Adipocyte (in vitro differentiated cells): ENCODE measurements around the gene TBX18.
A peak's percentile ranks its signal among the peaks of the same experiment; 100 is the strongest.

Source experiments
- DNase-seq: peaks from one replicate; pipeline ENCODE4 v3.0.0-alpha.2; 2015; ENCODE audit warnings: low read depth
- H3K27me3 ChIP-seq: replicated peaks from 2 replicates; pipeline ENCODE4 v1.7.0; 2013; ENCODE audit warnings: mild to moderate bottlenecking, low read length, moderate library complexity; ENCODE audit not compliant: control insufficient read depth, insufficient read depth
- H3K36me3 ChIP-seq: 2 replicates; pipeline ENCODE4 v1.7.0; 2013; ENCODE audit warnings: low read length, mild to moderate bottlenecking, moderate library complexity; ENCODE audit not compliant: control insufficient read depth, insufficient read depth, severe bottlenecking
- H3K4me1 ChIP-seq: 2 replicates; pipeline ENCODE4 v1.7.0; 2013; ENCODE audit warnings: mild to moderate bottlenecking, low read length, moderate library complexity; ENCODE audit not compliant: control insufficient read depth, insufficient read depth
- H3K4me3 ChIP-seq: 2 replicates; pipeline ENCODE4 v1.7.0; 2013; ENCODE audit warnings: mild to moderate bottlenecking, low read length, moderate library complexity
- H3K9ac ChIP-seq: 2 replicates; pipeline ENCODE4 v1.7.0; 2013; ENCODE audit warnings: mild to moderate bottlenecking, low read length, moderate library complexity
- H3K9me3 ChIP-seq: 2 replicates; pipeline ENCODE4 v1.7.0; 2013; ENCODE audit warnings: mild to moderate bottlenecking, low read length, moderate library complexity; ENCODE audit not compliant: control insufficient read depth

Gene TBX18

GRCh38 chr6:84691978-84692623 is 72.3 kb downstream of the TBX18 start:
- Histone ChIP-seq H3K27me3 (no peaks in the 10 kb centered on the region), H3K4me1 (peaks cover 6% of the 10 kb centered on the region), H3K4me3 (no peak overlapping the region), H3K36me3 (no peaks in the 10 kb centered on the region), H3K9ac (no peak overlapping the region), H3K9me3 (no peaks in the 10 kb centered on the region)
- DNase-seq: no peak

DNA sequence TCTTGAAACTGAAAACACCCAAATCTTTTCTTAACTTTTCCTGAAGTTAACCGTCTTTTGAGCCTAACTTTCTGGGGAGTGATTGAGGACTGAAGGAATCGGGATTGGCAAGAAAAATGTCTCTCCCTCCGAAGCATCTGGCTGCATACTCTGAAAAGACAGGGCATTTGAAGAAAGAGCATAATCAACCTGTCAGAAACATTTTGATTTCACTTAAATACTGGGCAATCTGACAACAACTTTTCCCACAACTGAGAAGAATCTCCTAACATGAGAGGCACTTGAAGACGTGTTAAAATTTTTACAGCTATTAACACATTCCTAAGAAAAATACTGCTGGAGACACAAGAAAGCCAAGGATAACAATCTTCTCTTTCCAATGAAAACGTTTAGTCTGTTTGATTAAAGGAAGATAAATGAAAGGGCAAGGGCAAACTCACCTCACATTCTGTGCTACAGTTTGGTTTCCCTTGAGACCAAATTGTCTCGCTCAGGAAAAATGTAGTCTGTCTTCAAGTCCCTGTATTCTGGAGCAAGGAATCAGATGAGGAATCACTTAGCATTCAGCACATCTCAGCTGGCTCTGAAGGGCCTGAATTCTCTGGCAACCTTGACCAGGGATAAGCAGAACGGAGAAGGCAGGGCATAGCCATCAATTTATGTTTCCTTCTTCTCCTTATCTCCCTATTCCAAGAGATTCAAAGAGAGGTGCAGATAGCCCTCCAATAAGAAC is 76.1 kb downstream of the TBX18 start:
- Histone ChIP-seq H3K4me3 (no peak overlapping the region), H3K9me3 (no peaks in the 10 kb centered on the region), H3K4me1 (peaks cover 12% of the 10 kb centered on the region), H3K36me3 (no peaks in the 10 kb centered on the region), H3K9ac (no peak overlapping the region), H3K27me3 (no peaks in the 10 kb centered on the region)
- DNase-seq: no peak

DNA sequence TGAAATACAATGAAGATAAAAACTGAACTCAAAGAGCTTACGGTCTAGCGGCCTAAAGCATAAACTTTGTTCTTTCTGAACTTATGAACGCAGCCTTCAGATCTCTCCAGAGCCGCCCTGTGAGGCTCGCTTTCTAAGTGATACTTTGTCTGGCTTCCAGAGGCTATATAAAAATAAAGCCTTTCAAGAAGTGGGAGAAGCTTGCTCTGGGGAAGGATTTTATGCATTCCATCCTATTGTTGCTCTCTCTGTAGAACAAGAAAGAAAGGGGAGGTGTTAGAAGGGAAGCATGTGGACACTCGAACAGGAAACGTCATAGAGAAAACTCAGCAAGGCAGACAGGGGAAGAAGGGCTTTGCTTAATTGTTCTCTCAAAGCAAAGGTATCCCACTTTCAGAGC is 77.0 kb downstream of the TBX18 start:
- Histone ChIP-seq H3K9me3 (no peaks in the 10 kb centered on the region), H3K4me1 (peaks cover 12% of the 10 kb centered on the region), H3K9ac (no peak overlapping the region), H3K4me3 (no peak overlapping the region), H3K36me3 (no peaks in the 10 kb centered on the region), H3K27me3 (no peaks in the 10 kb centered on the region)
- DNase-seq: peak; percentile 24

GRCh38 chr6:84685983-84686584 is 78.3 kb downstream of the TBX18 start:
- no peak for DNase-seq
- H3K9ac ChIP-seq: no peak overlapping the region
- H3K36me3 ChIP-seq: no peaks in the 10 kb centered on the region
- peaks cover 12% of the 10 kb centered on the region for H3K4me1 ChIP-seq
- H3K27me3 ChIP-seq: no peaks in the 10 kb centered on the region
- no peaks in the 10 kb centered on the region for H3K9me3 ChIP-seq
- no peak overlapping the region for H3K4me3 ChIP-seq

- no peaks in the 10 kb centered on the region for H3K27me3 ChIP-seq
- no peak overlapping the region for H3K9ac ChIP-seq
- no peaks in the 10 kb centered on the region for H3K36me3 ChIP-seq
- peaks cover 5% of the 10 kb centered on the region for H3K4me1 ChIP-seq
- H3K9me3 ChIP-seq: no peaks in the 10 kb centered on the region
- H3K4me3 ChIP-seq: no peak overlapping the region
- DNase-seq: no peak
These were observed 82.6 kb downstream of the TBX18 start for GRCh38 chr6:84681693-84682326.

DNA sequence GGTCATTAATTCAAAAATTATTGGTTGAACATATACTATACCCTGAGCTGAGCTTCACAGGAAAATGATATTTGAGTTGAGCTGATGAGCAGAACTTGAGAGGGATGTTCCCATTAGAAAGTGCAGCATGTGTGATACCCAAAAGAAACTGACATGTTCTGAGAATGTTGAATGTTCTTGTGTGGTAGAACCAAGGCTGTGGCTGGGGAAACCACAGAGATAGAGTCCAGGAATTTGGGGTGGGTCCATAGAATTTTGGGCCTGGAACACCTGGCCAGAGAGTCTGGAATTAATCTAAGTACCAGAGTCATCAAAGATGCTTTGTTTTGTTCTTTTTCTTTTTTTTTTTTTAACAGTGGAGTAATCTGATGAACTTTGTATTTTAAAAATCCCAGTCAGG is 88.7 kb downstream of the TBX18 start:
- DNase-seq: no peak
- Histone ChIP-seq H3K9ac (no peak overlapping the region), H3K36me3 (no peaks in the 10 kb centered on the region), H3K4me3 (no peak overlapping the region), H3K4me1 (no peaks in the 10 kb centered on the region), H3K9me3 (no peaks in the 10 kb centered on the region), H3K27me3 (no peaks in the 10 kb centered on the region)

GRCh38 chr6:84674395-84674794 is 90.0 kb downstream of the TBX18 start:
- H3K36me3 ChIP-seq: no peaks in the 10 kb centered on the region
- H3K9ac ChIP-seq: no peak overlapping the region
- H3K4me1 ChIP-seq: no peaks in the 10 kb centered on the region
- H3K27me3 ChIP-seq: no peaks in the 10 kb centered on the region
- H3K4me3 ChIP-seq: no peak overlapping the region
- no peaks in the 10 kb centered on the region for H3K9me3 ChIP-seq
- no peak for DNase-seq

DNA sequence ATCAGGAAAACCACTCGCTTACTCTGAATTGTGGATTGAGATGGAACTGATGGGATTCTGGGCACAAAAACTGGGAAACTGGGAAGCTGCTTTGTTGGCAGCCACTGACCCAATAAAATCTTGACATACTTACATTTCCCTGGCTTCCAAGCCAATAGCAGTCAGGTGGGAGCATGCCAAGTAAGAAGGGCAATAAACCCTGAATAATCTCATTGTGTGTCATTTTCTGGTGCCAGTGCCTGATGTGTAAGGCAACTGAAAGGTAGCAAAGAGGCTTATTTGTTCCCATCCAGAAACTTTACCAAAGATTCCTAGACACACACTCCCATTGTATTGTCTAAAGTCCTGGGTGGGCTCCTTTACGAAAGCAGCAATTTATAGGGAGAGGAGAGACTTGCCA is 93.2 kb downstream of the TBX18 start:
- DNase-seq: no peak

GRCh38 chr6:84669945-84670344 is 94.5 kb downstream of the TBX18 start:
- no peaks in the 10 kb centered on the region for H3K27me3 ChIP-seq
- no peak overlapping the region for H3K9ac ChIP-seq
- no peaks in the 10 kb centered on the region for H3K9me3 ChIP-seq
- H3K36me3 ChIP-seq: no peaks in the 10 kb centered on the region
- no peak overlapping the region for H3K4me3 ChIP-seq
- no peak for DNase-seq
- H3K4me1 ChIP-seq: no peaks in the 10 kb centered on the region

More for the DNA sequence above, 93.2 kb downstream of the TBX18 start:
- Histone ChIP-seq H3K4me3 (no peak overlapping the region), H3K36me3 (no peaks in the 10 kb centered on the region), H3K9me3 (no peaks in the 10 kb centered on the region), H3K27me3 (no peaks in the 10 kb centered on the region), H3K4me1 (no peaks in the 10 kb centered on the region), H3K9ac (no peak overlapping the region)

DNA sequence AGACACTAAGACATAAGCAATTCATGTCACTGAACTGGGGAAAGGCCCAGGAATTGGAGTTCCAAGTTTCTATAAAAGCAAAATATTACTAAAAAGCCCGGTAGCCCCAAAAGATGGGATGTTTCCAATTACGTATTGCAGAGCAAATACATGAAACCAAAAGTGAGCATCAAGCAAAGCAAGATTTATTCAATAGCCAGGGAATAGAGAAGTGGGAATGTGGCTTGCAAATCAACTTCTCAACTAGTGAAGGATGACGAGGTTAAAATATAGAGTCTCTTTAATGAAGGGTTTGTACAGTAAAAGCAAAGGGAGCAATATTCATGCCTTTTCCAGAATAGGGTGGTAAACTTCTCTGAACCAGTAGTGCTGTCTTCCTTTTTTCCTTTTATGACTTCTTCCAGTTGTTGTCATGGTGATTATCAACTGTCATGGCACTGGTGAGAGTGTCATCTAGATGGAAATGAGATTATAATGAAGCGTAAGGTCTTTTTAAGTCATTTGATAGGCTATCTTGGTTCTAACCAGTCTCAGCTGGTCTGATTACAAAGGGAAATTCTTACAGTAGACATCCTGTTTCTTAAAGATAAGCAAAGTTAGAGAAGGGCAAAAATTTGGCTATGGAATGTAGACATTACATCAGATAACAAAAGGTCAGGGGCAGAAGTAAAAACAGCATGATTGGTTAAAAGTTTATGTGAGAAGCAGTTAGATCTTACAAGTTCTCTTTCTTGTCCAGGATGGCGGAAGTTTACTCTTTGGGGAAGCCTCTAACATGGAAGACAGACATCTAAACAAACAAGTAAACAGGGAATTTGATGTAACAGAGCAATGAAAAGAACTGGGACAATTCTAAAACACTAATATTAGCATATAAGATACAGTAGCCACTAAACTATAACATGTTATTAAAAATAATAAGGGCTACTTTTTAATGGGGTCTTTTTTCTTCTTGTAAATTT is 96.9 kb downstream of the TBX18 start:
- H3K4me1 ChIP-seq: no peaks in the 10 kb centered on the region
- H3K27me3 ChIP-seq: no peaks in the 10 kb centered on the region
- no peak for DNase-seq
- H3K9me3 ChIP-seq: no peaks in the 10 kb centered on the region
- H3K9ac ChIP-seq: no peak overlapping the region
- no peak overlapping the region for H3K4me3 ChIP-seq
- H3K36me3 ChIP-seq: no peaks in the 10 kb centered on the region
